A549 (cell line): ENCODE data around the gene GDF10. TPM values are rescaled to one million over a fixed set of nuclear protein-coding genes. Genes with fewer than 3 reads are reported as not detected.
A peak's percentile ranks its signal among the peaks of the same experiment; 100 is the strongest.

Source experiments
- ATAC-seq, 2 experiments: fragments of 200-7000 bp in 1 of 2; fragments of >200 bp in 1 of 2; cut with Nextera tagmentation in 1 of 2; cut with Tn5 transposase in 1 of 2; 3 replicates each; pipeline versions ENCODE4 v1.8.0 to v1.9.1; 2018 to 2020; ENCODE audit warnings: mild to moderate bottlenecking in 1 of 2, moderate library complexity in 1 of 2
- CTCF ChIA-PET: fragments of 300-600 bp; sonication (Branson Sonifier 250); formaldehyde crosslinking; extraction: SDS; loops from one replicate; lab custom pipeline; 2021; ENCODE audit warnings: antibody characterized with exemption, inconsistent platforms; lab: Yijun Ruan, JAX
- POLR2A ChIA-PET: fragments of 350-600 bp; formaldehyde crosslinking; extraction: SDS; loops from one replicate; lab custom pipeline; 2021; ENCODE audit warnings: antibody characterized with exemption, inconsistent platforms; lab: Yijun Ruan, JAX
- DNase-seq, 2 experiments: peaks; one replicate each; pipeline versions ENCODE4 v3.0.0 to v3.0.0-alpha.2; 2011 to 2016; ENCODE audit warnings: low read depth in 1 of 2, low spot score in 1 of 2
- FAIRE-seq: peaks from 2 replicates; lab custom pipeline; 2011; peaks lifted over from hg19 to GRCh38; lab: Jason Lieb, UNC
- H3K27ac ChIP-seq, 2 experiments: fragments of >200 bp; sonication (Bioruptor Twin); formaldehyde crosslinking; 3 replicates each; pipeline ENCODE4 v1.5.1; 2016 to 2017
- H3K4me1 ChIP-seq: fragments of >200 bp; sonication (Bioruptor Twin); formaldehyde crosslinking; 3 replicates; pipeline ENCODE4 v1.6.1; 2016
- H3K4me2 ChIP-seq: fragments of >200 bp; sonication (Bioruptor Twin); formaldehyde crosslinking; 3 replicates; pipeline ENCODE4 v1.6.1; 2016
- H3K4me3 ChIP-seq: fragments of >200 bp; sonication (Bioruptor Twin); formaldehyde crosslinking; 3 replicates; pipeline ENCODE4 v1.5.1; 2016
- H3K9me3 ChIP-seq: fragments of >200 bp; sonication (Bioruptor Twin); formaldehyde crosslinking; 3 replicates; pipeline ENCODE4 v1.6.1; 2016
- CBX2 ChIP-seq: fragments of 200-600 bp; sonication (generic); IDR thresholded peaks from 2 replicates; pipeline ENCODE4 v1.6.1; 2016; ENCODE audit warnings: low read depth, mild to moderate bottlenecking, borderline replicate concordance
- CBX8 ChIP-seq: fragments of 200-600 bp; sonication (generic); IDR thresholded peaks from 2 replicates; pipeline ENCODE4 v1.6.1; 2016
- CTCF ChIP-seq: fragments of >200 bp; sonication (Bioruptor Twin); formaldehyde crosslinking; IDR thresholded peaks from 3 replicates; pipeline ENCODE4 v1.5.1; 2016
- EHMT2 ChIP-seq: fragments of 200-600 bp; sonication (generic); IDR thresholded peaks from 2 replicates; pipeline ENCODE4 v1.6.1; 2016; ENCODE audit warnings: antibody characterized with exemption, low read depth, mild to moderate bottlenecking, moderate library complexity
- GATA3 ChIP-seq: IDR thresholded peaks from 2 replicates; pipeline ENCODE4 v1.6.1; 2012; ENCODE audit warnings: borderline replicate concordance
- HDAC2 ChIP-seq: fragments of 200-600 bp; sonication (generic); IDR thresholded peaks from 2 replicates; pipeline ENCODE4 v1.6.1; 2016
- HES2 ChIP-seq: fragments of >200 bp; sonication (Bioruptor Twin); formaldehyde crosslinking; IDR thresholded peaks from 2 replicates; pipeline ENCODE4 v1.6.1; 2016
- HEYL ChIP-seq: fragments of 250-450 bp; sonication (Bioruptor Pico); IDR thresholded peaks from 2 replicates; pipeline ENCODE4 v1.8.0; 2021; ENCODE audit warnings: mild to moderate bottlenecking, moderate library complexity
- JUN ChIP-seq, 2 experiments: fragments of >200 bp; sonication (Bioruptor Twin); formaldehyde crosslinking; IDR thresholded peaks; 2 replicates in 1 of 2; 3 replicates in 1 of 2; pipeline ENCODE4 v1.6.1; 2016 to 2017
- MAX ChIP-seq: IDR thresholded peaks from 2 replicates; pipeline ENCODE4 v1.6.1; 2012
- MYC ChIP-seq: IDR thresholded peaks from 2 replicates; pipeline ENCODE4 v1.6.1; 2012; ENCODE audit warnings: mild to moderate bottlenecking, inconsistent platforms, low read length, improper control_type of control experiment, borderline replicate concordance
- NR3C1 ChIP-seq: fragments of >200 bp; sonication (Bioruptor Twin); formaldehyde crosslinking; IDR thresholded peaks from 3 replicates; pipeline ENCODE4 v1.6.1; 2017
- POLR2A ChIP-seq: IDR thresholded peaks from 2 replicates; pipeline ENCODE4 v1.6.1; 2012; ENCODE audit warnings: mild to moderate bottlenecking, low read length
- RAD21 ChIP-seq, 2 experiments: fragments of >200 bp in 1 of 2; sonication (Bioruptor Twin) in 1 of 2; formaldehyde crosslinking in 1 of 2; IDR thresholded peaks in 1 of 2; conservative IDR thresholded peaks in 1 of 2; 2 replicates in 1 of 2; 3 replicates in 1 of 2; pipeline ENCODE4 v1.6.1; 2012 to 2018; ENCODE audit warnings: inconsistent platforms in 1 of 2
- RARB ChIP-seq: fragments of 250-450 bp; sonication (Bioruptor Pico); IDR thresholded peaks from 2 replicates; pipeline ENCODE4 v1.8.0; 2021; ENCODE audit warnings: mild to moderate bottlenecking, moderate library complexity
- SMC3 ChIP-seq: fragments of >200 bp; sonication (Bioruptor Twin); formaldehyde crosslinking; IDR thresholded peaks from 3 replicates; pipeline ENCODE4 v1.6.1; 2018; ENCODE audit warnings: inconsistent platforms
- ZFP36 ChIP-seq: fragments of 450-650 bp; IDR thresholded peaks from 2 replicates; pipeline ENCODE4 v1.6.1; 2014; ENCODE audit warnings: borderline replicate concordance; ENCODE audit not compliant: partially characterized antibody
- WGBS: methylation state at CpG from one replicate; pipeline ENCODE4 v1.1.6; 2017; ENCODE audit errors: missing lambda C conversion rate; 5-methylcytosine and 5-hydroxymethylcytosine counted together
- polyA plus RNA-seq, 4 experiments: library from polyadenylated mRNA; depleted of rRNA in 3 of 4; stranded (reverse); fragments of >200 nt; fragmentation: RNase III in 1 of 4; extraction: RNeasy Plus Mini Kit Qiagen cat#74134 plus additional on column Dnase treatment in 1 of 4; gene quantifications; 2 replicates in 3 of 4; 3 replicates in 1 of 4; pipeline ENCODE4 v1.2.3, GENCODE V29; 2011 to 2017

The GDF10 gene
- polyA plus RNA-seq, 2 of the 4 experiments (the other 2 are of a cell fraction): 0.10 TPM; not detected in 1

GRCh38 chr10:47361293-47361692 is 61.3 kb downstream of the GDF10 start (continued):
- TF ChIP-seq RAD21 (conservative IDR thresholded peaks at IDR 0.05 in 1 of 2, IDR thresholded peaks at IDR 0.05 in 1 of 2) (peak; percentile 50 to 61), MYC (no peak), CBX2 (no peak), SMC3 (peak; percentile 56; the same call in 2 of the 3 replicates)

- Histone ChIP-seq H3K27ac (no peak overlapping the region), H3K9me3 (no peaks in the 10 kb centered on the region), H3K4me3 (no peak overlapping the region), H3K4me2 (no peak overlapping the region), H3K4me1 (no peaks in the 10 kb centered on the region)
- ATAC-seq (no peak), DNase-seq (no peak), FAIRE-seq (no peak)
- ChIA-PET CTCF (interaction anchor here (0.7 to 5.0 kb wide), 11 partner anchors 8 to 93 kb away, joined by 3 to 27 read pairs (median 4); partner anchors contain the start of gene ZNF488), POLR2A (no interaction called here)
- 77% methylated on average over 3 of the region's 3 CpGs for WGBS
- TF ChIP-seq JUN (IDR thresholded peaks at IDR 0.05) (no peak), HEYL (CRISPR knock-in tag) (no peak), ZFP36 (no peak), HDAC2 (no peak), CBX8 (no peak), GATA3 (no peak), EHMT2 (no peak), NR3C1 (no peak), RARB (no peak), POLR2A (no peak), MAX (no peak), CTCF (no peak), HES2 (no peak)
Observed at GRCh38 chr10:47362199-47362598, 62.2 kb downstream of the GDF10 start.

Other genes starting within 250 kb of the GDF10 start
- gene GDF2, start 22.3 kb downstream of the GDF10 start, polyA plus RNA-seq (2011; rRNA removed): not detected in 2 replicates
- gene GDF2, start 22.3 kb downstream of the GDF10 start, polyA plus RNA-seq (2017; fragmentation: RNase III; extraction: RNeasy Plus Mini Kit Qiagen cat#74134 plus additional on column Dnase treatment): not detected in 3 replicates
- gene RBP3, start 48.2 kb downstream of the GDF10 start, polyA plus RNA-seq (2011; rRNA removed): not detected in 2 replicates
- not detected in 3 replicates for gene RBP3, start 48.2 kb downstream of the GDF10 start, polyA plus RNA-seq (2017; fragmentation: RNase III; extraction: RNeasy Plus Mini Kit Qiagen cat#74134 plus additional on column Dnase treatment)
- gene ZNF488, start 84.1 kb downstream of the GDF10 start, polyA plus RNA-seq (2011; rRNA removed): 4.0 and 4.6 TPM in 2 replicates
- gene ZNF488, start 84.1 kb downstream of the GDF10 start, polyA plus RNA-seq (2017; fragmentation: RNase III; extraction: RNeasy Plus Mini Kit Qiagen cat#74134 plus additional on column Dnase treatment): 6.8 to 8.3 TPM (median 6.9 TPM) in 3 replicates
- gene ANXA8, start 183.9 kb downstream of the GDF10 start, polyA plus RNA-seq (2011; rRNA removed): 7.5 and 8.1 TPM in 2 replicates
- gene ANXA8, start 183.9 kb downstream of the GDF10 start, polyA plus RNA-seq (2017; fragmentation: RNase III; extraction: RNeasy Plus Mini Kit Qiagen cat#74134 plus additional on column Dnase treatment): 35.3 to 42.3 TPM (median 38.8 TPM) in 3 replicates
- not detected in 2 replicates for gene FAM25G, start 191.5 kb downstream of the GDF10 start, polyA plus RNA-seq (2011; rRNA removed)
- 1.1 TPM in 1 of 3 replicates, not detected in the others for gene FAM25G, start 191.5 kb downstream of the GDF10 start, polyA plus RNA-seq (2017; fragmentation: RNase III; extraction: RNeasy Plus Mini Kit Qiagen cat#74134 plus additional on column Dnase treatment)
- 12.7 and 14.3 TPM in 2 replicates for gene AGAP9, start 223.4 kb downstream of the GDF10 start, polyA plus RNA-seq (2011; rRNA removed)
- 5.1 to 5.8 TPM (median 5.8 TPM) in 3 replicates for gene AGAP9, start 223.4 kb downstream of the GDF10 start, polyA plus RNA-seq (2017; fragmentation: RNase III; extraction: RNeasy Plus Mini Kit Qiagen cat#74134 plus additional on column Dnase treatment)